Upper lobe of left lung (tissue), 6 donors: ENCODE data around the gene ZNF608. TPM values are rescaled to one million over a fixed set of nuclear protein-coding genes. Genes with fewer than 3 reads are reported as not detected.

ENCODE experiments used
- ATAC-seq, 2 donors: fragments of 200-7000 bp; cut with Tn5 transposase; one replicate each; pipeline ENCODE4 v1.9.1; 2022; ENCODE audit warnings: mild to moderate bottlenecking in 2 of 2, moderate library complexity in 2 of 2; ENCODE audit not compliant: low FRiP score in 2 of 2
- DNase-seq, 2 donors: peaks; one replicate each; pipeline ENCODE4 v3.0.0-alpha.2; 2019 to 2020
- H3K27ac ChIP-seq, 4 donors: fragments of 200-600 bp; sonication (generic); one replicate each; pipeline ENCODE4 v1.5.1; 2016 to 2019
- H3K27me3 ChIP-seq, 4 donors: fragments of 200-600 bp; sonication (generic); one replicate each; pipeline ENCODE4 v1.5.1; 2017 to 2019
- H3K36me3 ChIP-seq, 4 donors: fragments of 200-600 bp; sonication (generic); one replicate each; pipeline ENCODE4 v1.5.1; 2016 to 2019
- H3K4me1 ChIP-seq, 4 donors: fragments of 200-600 bp; sonication (generic); one replicate each; pipeline ENCODE4 v1.5.1; 2018 to 2019
- H3K4me3 ChIP-seq, 4 donors: fragments of 200-600 bp; sonication (generic); one replicate each; pipeline ENCODE4 v1.5.1; 2017 to 2019; ENCODE audit warnings: mild to moderate bottlenecking in 2 of 4, moderate library complexity in 1 of 4
- H3K9me3 ChIP-seq, 4 donors: fragments of 200-600 bp; sonication (generic); one replicate each; pipeline ENCODE4 v1.5.1; 2018 to 2019
- CTCF ChIP-seq, 6 experiments: fragments of 450-650 bp in 4 of 6; fragments of 200-600 bp in 2 of 6; sonication (generic) in 2 of 6; IDR thresholded peaks; one replicate each; pipeline ENCODE4 v1.5.1; 2016 to 2019; ENCODE audit warnings: antibody characterized with exemption in 6 of 6
- EP300 ChIP-seq, 4 donors: sonication (generic); formaldehyde crosslinking; IDR thresholded peaks; one replicate each; pipeline ENCODE4 v1.5.1; 2017; ENCODE audit warnings: antibody characterized with exemption in 4 of 4, control low read depth in 2 of 4
- POLR2A ChIP-seq, 4 donors: fragments of 450-650 bp; IDR thresholded peaks; one replicate each; pipeline ENCODE4 v1.5.1; 2016 to 2017; ENCODE audit warnings: antibody characterized with exemption in 4 of 4, mild to moderate bottlenecking in 2 of 4
- POLR2AphosphoS5 ChIP-seq, 2 donors: sonication (generic); formaldehyde crosslinking; IDR thresholded peaks; one replicate each; pipeline ENCODE4 v1.5.1; 2017; ENCODE audit warnings: antibody characterized with exemption in 2 of 2
- WGBS, 2 donors: methylation state at CpG; one replicate each; pipeline ENCODE4 v1.1.5; 2017 to 2018; 5-methylcytosine and 5-hydroxymethylcytosine counted together
- total RNA-seq, 6 donors: library from RNA; depleted of rRNA in 4 of 6; stranded (reverse); fragments of >200 nt in 4 of 6; gene quantifications; one replicate each; pipeline versions ENCODE4 v1.1.0 to v1.2.1, GENCODE V29; 2016 to 2021
- donor health status: DM: no; HTN: no; CAD: no; lungs with moderate emphysema.
- donor health status: DM: no; HTN: yes; CAD: no; lungs with severe emphysema.

ZNF608 gene
- total RNA-seq, 6 donors from 2014 or later = 21.8 to 54.9 (median 41.7) TPM

- H3K36me3 ChIP-seq = no peaks in the 10 kb centered on the region
- H3K4me3 ChIP-seq = no peak overlapping the region
- DNase-seq (no peak), ATAC-seq (no peak)
- no peaks in the 10 kb centered on the region for H3K27me3 ChIP-seq
- no peaks in the 10 kb centered on the region for H3K9me3 ChIP-seq
- 92 to 98% methylated on average over 5 of the region's 5 CpGs for WGBS, 2 donors
- peaks cover 4 to 24% (median 13%) of the 10 kb centered on the region in 4 donors for H3K4me1 ChIP-seq
- TF ChIP-seq POLR2AphosphoS5 (IDR thresholded peaks at IDR 0.05) (no peak), EP300 (IDR thresholded peaks at IDR 0.05) (no peak), POLR2A (IDR thresholded peaks at IDR 0.05) (no peak), CTCF (IDR thresholded peaks at IDR 0.05) (no peak)
- H3K27ac ChIP-seq = no peak overlapping the region
These were observed 19.6 kb downstream of the ZNF608 start for GRCh38 chr5:124726631-124727362.

GRCh38 chr5:124725622-124726258 lies 20.7 kb downstream of the ZNF608 start:
- ATAC-seq (no peak), DNase-seq (no peak)
- no peaks in the 10 kb centered on the region for H3K36me3 ChIP-seq
- H3K27ac ChIP-seq = no peak overlapping the region
- no peaks in the 10 kb centered on the region for H3K9me3 ChIP-seq
- H3K4me1 ChIP-seq = peaks cover 4 to 16% (median 11%) of the 10 kb centered on the region in 4 donors
- TF ChIP-seq POLR2AphosphoS5 (IDR thresholded peaks at IDR 0.05) (no peak), POLR2A (IDR thresholded peaks at IDR 0.05) (no peak), EP300 (IDR thresholded peaks at IDR 0.05) (no peak), CTCF (IDR thresholded peaks at IDR 0.05) (no peak)
- 73 to 77% methylated on average over 4 of the region's 4 CpGs for WGBS, 2 donors
- no peaks in the 10 kb centered on the region for H3K27me3 ChIP-seq
- no peak overlapping the region for H3K4me3 ChIP-seq

- TF ChIP-seq CTCF (IDR thresholded peaks at IDR 0.05) (no peak), EP300 (IDR thresholded peaks at IDR 0.05) (no peak), POLR2AphosphoS5 (IDR thresholded peaks at IDR 0.05) (no peak), POLR2A (IDR thresholded peaks at IDR 0.05) (no peak)
- H3K4me3 ChIP-seq = no peak overlapping the region
- no peak for DNase-seq
These were observed 21.4 kb downstream of the ZNF608 start for GRCh38 chr5:124725040-124725434.

DNA sequence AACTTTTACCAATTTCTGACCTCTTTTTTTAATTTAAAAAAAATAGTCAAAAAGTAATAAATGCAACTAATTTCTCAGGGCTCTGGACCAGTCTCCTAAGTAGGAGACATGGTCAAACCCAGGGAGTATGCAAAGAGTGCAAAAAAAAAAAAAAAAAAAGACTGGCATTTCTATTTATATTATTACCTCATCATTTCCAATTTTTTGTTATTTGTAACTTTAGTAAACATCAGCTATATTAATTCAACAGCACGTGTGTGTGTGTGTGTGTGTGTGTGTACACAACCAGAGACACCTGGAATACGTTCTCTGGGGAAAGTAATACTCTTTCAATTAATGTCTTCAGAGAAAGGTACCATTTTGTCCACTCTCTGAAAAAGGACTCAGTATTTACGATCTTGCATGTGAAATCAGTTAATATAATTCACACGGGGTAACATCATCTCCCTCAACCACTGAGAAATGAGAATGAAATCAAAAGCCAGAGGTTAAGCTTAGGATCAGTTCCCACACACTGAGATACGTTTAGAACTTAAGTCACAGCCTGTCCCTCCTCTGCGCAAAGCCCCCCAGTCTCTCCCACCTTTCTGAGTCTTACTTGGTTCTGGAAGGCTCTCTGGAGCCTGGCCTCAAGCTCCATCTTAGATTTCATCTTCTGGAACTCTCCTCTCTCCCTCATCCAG lies 21.9 kb downstream of the ZNF608 start:
- Histone ChIP-seq H3K4me1 (peaks cover 3 to 17% (median 11%) of the 10 kb centered on the region in 4 donors), H3K27me3 (no peaks in the 10 kb centered on the region), H3K27ac (no peak overlapping the region), H3K9me3 (no peaks in the 10 kb centered on the region), H3K4me3 (no peak overlapping the region), H3K36me3 (no peaks in the 10 kb centered on the region)
- ATAC-seq (no peak), DNase-seq (no peak)
- TF ChIP-seq CTCF (IDR thresholded peaks at IDR 0.05) (no peak), POLR2AphosphoS5 (IDR thresholded peaks at IDR 0.05) (no peak), EP300 (IDR thresholded peaks at IDR 0.05) (no peak), POLR2A (IDR thresholded peaks at IDR 0.05) (no peak)
- 68 to 84% methylated on average over 6 of the region's 6 CpGs for WGBS, 2 donors

More at GRCh38 chr5:124725040-124725434, 21.4 kb downstream of the ZNF608 start:
- Histone ChIP-seq H3K27me3 (no peaks in the 10 kb centered on the region), H3K27ac (no peak overlapping the region), H3K4me1 (peaks cover 4 to 16% (median 8%) of the 10 kb centered on the region in 4 donors), H3K36me3 (no peaks in the 10 kb centered on the region), H3K9me3 (no peaks in the 10 kb centered on the region)
- no peak for ATAC-seq
- 65 to 69% methylated on average over 4 of the region's 4 CpGs for WGBS, 2 donors
